SU-DHL-6 (cell line): ENCODE results near the gene JOSD1.

Experiments used
- H2AFZ ChIP-seq: fragments of 200-600 bp; sonication (generic); 2 replicates; pipeline ENCODE4 v1.6.1; 2014; ENCODE audit warnings: low read depth, mild to moderate bottlenecking, moderate library complexity, mixed read lengths, antibody characterized with exemption, low read length; ENCODE audit not compliant: severe bottlenecking
- H3F3A ChIP-seq: fragments of 200-600 bp; shearing (Covaris generic); 2 replicates; pipeline ENCODE4 v1.6.0; 2016; ENCODE audit warnings: antibody characterized with exemption, mild to moderate bottlenecking; ENCODE audit not compliant: insufficient read depth
- H3K27ac ChIP-seq: fragments of 200-600 bp; sonication (generic); 2 replicates; pipeline ENCODE4 v1.5.1; 2016; ENCODE audit warnings: low read depth, mild to moderate bottlenecking, low read length, moderate library complexity, mixed read lengths
- H3K27me3 ChIP-seq: fragments of 200-600 bp; sonication (generic), shearing (Covaris generic); 2 replicates; pipeline ENCODE4 v1.6.0; 2014; ENCODE audit warnings: mild to moderate bottlenecking, low read length
- H3K36me3 ChIP-seq: fragments of 200-600 bp; sonication (generic); 2 replicates; pipeline ENCODE4 v1.6.1; 2014; ENCODE audit warnings: mild to moderate bottlenecking, low read length, mixed read lengths
- H3K4me2 ChIP-seq: fragments of 300-600, 200-600 bp; shearing (Covaris generic), sonication (generic); 2 replicates; pipeline ENCODE4 v1.6.0; 2014; ENCODE audit warnings: low read length, low read depth, mild to moderate bottlenecking; ENCODE audit not compliant: poor library complexity, severe bottlenecking
- H3K4me3 ChIP-seq: fragments of 200-600 bp; sonication (generic); 2 replicates; pipeline ENCODE4 v1.5.1; 2014; ENCODE audit warnings: antibody characterized with exemption, low read length, mild to moderate bottlenecking, mixed read lengths; ENCODE audit not compliant: insufficient read depth, poor library complexity, severe bottlenecking
- H3K79me2 ChIP-seq: fragments of 200-600 bp; sonication (generic); 2 replicates; pipeline ENCODE4 v1.6.1; 2014; ENCODE audit warnings: mild to moderate bottlenecking, low read length, moderate library complexity; ENCODE audit not compliant: insufficient read depth
- H3K9ac ChIP-seq: fragments of 200-600 bp; sonication (generic); 2 replicates; pipeline ENCODE4 v1.7.0; 2014; ENCODE audit warnings: mild to moderate bottlenecking, low read length
- H3K9me2 ChIP-seq: fragments of 200-600 bp; sonication (generic); replicated peaks from 2 replicates; pipeline ENCODE4 v1.6.1; 2014; ENCODE audit warnings: low read length; ENCODE audit not compliant: insufficient read depth
- H3K9me3 ChIP-seq: fragments of 200-600 bp; sonication (generic); 2 replicates; pipeline ENCODE4 v1.6.1; 2014; ENCODE audit warnings: low read length, mixed read lengths; ENCODE audit not compliant: insufficient read depth
- H4K20me1 ChIP-seq: fragments of 200-600 bp; sonication (generic); 2 replicates; pipeline ENCODE4 v1.6.1; 2014; ENCODE audit warnings: low read depth, mild to moderate bottlenecking, antibody characterized with exemption, low read length, moderate library complexity, mixed read lengths
- EZH2phosphoT487 ChIP-seq: fragments of 200-600 bp; sonication (generic), shearing (Covaris generic); conservative IDR thresholded peaks from 2 replicates; pipeline ENCODE4 v1.6.1; 2018; ENCODE audit warnings: mild to moderate bottlenecking, antibody characterized with exemption, low read length, moderate library complexity, mixed read lengths
- TF ChIP-seq, protein P1 (sequence below): fragments of 200-600 bp; sonication (generic); IDR thresholded peaks from one replicate; pipeline ENCODE4 v1.5.1; 2017; ENCODE audit warnings: antibody characterized with exemption, mild to moderate bottlenecking, low read length, moderate library complexity; ENCODE audit not compliant: insufficient read depth, poor library complexity, severe bottlenecking

JOSD1 gene

DNA sequence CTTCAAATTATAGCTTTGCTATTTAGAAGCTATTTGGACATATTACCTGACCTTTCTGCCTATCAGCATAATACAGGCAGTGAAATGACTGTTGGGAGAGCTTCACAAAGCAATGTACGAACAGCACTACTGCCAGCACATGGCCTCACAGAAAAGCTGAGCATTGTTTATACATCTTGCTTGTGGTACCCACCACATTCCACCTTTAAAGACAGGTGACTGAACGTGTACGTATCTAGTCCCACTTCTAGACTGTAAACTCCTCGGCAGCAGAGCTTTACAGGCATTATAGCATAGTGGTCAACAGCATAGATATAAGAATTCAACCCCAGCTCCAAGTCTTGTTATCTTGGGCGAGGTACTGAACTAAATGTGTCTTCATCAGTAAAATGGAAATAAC lies 1.6 kb downstream of the JOSD1 start:
- no peaks in the 10 kb centered on the region for H3K27me3 ChIP-seq
- H3F3A ChIP-seq: peaks cover 8% of the 10 kb centered on the region; the same call in 1 of the 2 replicates
- no peaks in the 10 kb centered on the region for H3K36me3 ChIP-seq
- H3K9ac ChIP-seq: peak overlapping the region; percentile 98
- H4K20me1 ChIP-seq: no peaks in the 10 kb centered on the region
- no peaks in the 10 kb centered on the region for H3K9me3 ChIP-seq
- H3K4me3 ChIP-seq: peak overlapping the region; percentile 89
- H3K27ac ChIP-seq: peak overlapping the region; percentile 73; the same call in 1 of the 2 replicates
- TF ChIP-seq, protein P1, sequence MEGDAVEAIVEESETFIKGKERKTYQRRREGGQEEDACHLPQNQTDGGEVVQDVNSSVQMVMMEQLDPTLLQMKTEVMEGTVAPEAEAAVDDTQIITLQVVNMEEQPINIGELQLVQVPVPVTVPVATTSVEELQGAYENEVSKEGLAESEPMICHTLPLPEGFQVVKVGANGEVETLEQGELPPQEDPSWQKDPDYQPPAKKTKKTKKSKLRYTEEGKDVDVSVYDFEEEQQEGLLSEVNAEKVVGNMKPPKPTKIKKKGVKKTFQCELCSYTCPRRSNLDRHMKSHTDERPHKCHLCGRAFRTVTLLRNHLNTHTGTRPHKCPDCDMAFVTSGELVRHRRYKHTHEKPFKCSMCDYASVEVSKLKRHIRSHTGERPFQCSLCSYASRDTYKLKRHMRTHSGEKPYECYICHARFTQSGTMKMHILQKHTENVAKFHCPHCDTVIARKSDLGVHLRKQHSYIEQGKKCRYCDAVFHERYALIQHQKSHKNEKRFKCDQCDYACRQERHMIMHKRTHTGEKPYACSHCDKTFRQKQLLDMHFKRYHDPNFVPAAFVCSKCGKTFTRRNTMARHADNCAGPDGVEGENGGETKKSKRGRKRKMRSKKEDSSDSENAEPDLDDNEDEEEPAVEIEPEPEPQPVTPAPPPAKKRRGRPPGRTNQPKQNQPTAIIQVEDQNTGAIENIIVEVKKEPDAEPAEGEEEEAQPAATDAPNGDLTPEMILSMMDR: no peak
- TF ChIP-seq EZH2phosphoT487: no peak
- H3K4me2 ChIP-seq: peak overlapping the region; percentile 100
- no peak overlapping the region for H2AFZ ChIP-seq
- no peaks in the 10 kb centered on the region for H3K9me2 ChIP-seq
- peaks cover 50% of the 10 kb centered on the region for H3K79me2 ChIP-seq

DNA sequence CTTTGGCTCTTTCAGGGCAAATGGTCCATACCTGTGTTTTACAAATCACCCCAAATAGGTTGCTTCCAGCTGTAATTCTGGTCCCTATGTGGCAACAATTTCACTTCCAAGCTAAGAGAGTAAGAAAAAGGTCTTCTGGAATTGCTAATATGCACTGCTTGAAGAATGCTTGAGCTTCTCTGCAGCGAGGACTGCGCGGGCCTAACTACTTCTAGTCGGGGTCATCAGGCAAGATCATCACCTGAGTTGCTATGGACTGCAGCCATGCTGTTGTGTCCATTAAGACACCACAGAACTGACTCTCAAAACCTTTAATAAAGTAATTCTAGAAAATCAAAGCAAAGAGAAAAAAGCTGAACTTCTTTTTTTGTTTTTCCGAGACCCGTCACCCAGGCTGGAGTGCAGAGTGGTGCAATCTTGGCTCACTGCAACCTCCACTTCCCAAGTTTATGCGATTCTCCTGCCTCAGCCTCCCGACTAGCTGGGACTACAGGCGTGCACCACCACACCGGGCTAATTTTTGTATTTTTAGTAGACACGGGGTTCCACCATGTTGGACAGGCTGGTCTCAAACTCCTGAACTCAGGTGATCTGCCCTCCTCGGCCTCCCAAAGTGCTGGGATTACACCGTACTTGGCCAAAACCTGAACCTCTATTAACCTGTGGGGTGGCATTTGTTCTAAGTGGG lies 2.2 kb downstream of the JOSD1 start:
- Histone ChIP-seq H3K9ac (peak overlapping the region; percentile 98), H3K27ac (no peak overlapping the region), H3K36me3 (no peaks in the 10 kb centered on the region), H3K4me3 (peak overlapping the region; percentile 89), H3K4me2 (peak overlapping the region; percentile 100), H3F3A (peaks cover 8% of the 10 kb centered on the region; the same call in 1 of the 2 replicates), H3K27me3 (no peaks in the 10 kb centered on the region), H3K9me3 (no peaks in the 10 kb centered on the region), H2AFZ (no peak overlapping the region), H3K9me2 (no peaks in the 10 kb centered on the region), H3K79me2 (peaks cover 50% of the 10 kb centered on the region), H4K20me1 (no peaks in the 10 kb centered on the region)
- TF ChIP-seq EZH2phosphoT487: no peak
- TF ChIP-seq, protein P1: no peak

DNA sequence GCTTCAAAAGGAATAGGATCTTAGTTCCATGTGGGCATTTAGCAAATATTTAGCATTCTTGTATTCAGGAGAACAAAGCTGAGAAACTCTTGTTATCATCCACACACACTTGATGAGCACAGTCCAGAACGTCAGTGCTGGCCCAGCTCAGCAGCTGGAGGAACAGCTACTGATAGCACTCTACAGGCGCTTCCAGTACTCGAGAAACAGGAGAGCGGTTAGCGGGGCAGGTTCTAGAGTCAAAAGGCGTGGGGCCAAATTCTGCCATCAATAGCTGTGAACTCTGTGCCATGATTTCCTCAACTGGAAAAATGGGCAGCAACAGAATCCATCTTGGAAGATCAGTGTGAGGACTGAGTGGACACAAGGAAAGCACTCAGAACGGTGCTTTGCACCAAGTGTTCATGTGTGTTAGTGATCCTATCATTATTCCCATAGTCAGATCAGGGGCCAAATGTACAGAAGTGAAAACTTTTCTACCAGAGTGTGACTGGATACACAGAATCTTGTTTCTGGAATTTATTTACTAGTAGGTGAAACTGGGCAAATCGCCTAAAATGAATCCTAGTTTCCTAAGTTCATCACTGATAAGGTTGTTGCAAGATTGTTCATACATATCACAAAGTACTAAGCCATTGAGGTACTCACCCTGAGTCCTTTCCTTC lies 3.2 kb downstream of the JOSD1 start:
- no peaks in the 10 kb centered on the region for H3K9me2 ChIP-seq
- no peaks in the 10 kb centered on the region for H4K20me1 ChIP-seq
- H3F3A ChIP-seq: peaks cover 4% of the 10 kb centered on the region; the same call in 1 of the 2 replicates
- peak overlapping the region; percentile 100 for H3K4me2 ChIP-seq
- peaks cover 50% of the 10 kb centered on the region for H3K79me2 ChIP-seq
- no peak overlapping the region for H2AFZ ChIP-seq
- TF ChIP-seq, protein P1: no peak
- no peak for TF ChIP-seq EZH2phosphoT487
- no peaks in the 10 kb centered on the region for H3K36me3 ChIP-seq
- H3K4me3 ChIP-seq: no peak overlapping the region
- H3K9ac ChIP-seq: no peak overlapping the region
- no peaks in the 10 kb centered on the region for H3K9me3 ChIP-seq
- H3K27me3 ChIP-seq: no peaks in the 10 kb centered on the region
- no peak overlapping the region for H3K27ac ChIP-seq
